ENCODE data around the gene NACAD.
"Not testable (repeated sequence)": the region's sequence is repeated elsewhere in the genome, so short reads cannot be mapped to it uniquely, and the experiment has no call there.

The NACAD gene

GRCh38 chr7:45055016-45055415 lies 33.8 kb downstream of the NACAD start:
- DNase-seq (ENCODE audit: low read depth): no peak

DNA sequence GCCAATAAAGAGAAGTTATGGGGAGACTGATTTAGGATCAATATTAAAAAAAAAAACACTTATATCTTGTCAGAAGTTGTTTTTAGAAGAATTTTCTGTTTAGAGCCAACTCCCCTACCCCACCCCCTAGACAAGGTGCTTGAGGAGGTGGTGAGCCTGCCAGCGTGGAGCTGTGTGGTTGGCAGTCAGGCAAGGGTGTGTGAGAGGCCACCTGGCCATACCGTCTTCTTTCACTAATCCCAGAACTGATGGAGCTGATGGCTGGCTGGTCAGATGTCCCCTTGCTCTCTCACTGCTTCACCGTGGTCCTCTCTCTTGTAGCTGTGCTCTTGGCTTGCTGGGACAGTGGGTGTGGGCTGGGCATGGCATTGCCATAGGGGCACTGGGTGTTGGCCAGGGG lies 34.3 kb downstream of the NACAD start:
- DNase-seq (ENCODE audit: low read depth): no peak

- DNase-seq (ENCODE audit: low read depth): no peak
These were observed 34.8 kb downstream of the NACAD start for GRCh38 chr7:45053941-45054340.

DNA sequence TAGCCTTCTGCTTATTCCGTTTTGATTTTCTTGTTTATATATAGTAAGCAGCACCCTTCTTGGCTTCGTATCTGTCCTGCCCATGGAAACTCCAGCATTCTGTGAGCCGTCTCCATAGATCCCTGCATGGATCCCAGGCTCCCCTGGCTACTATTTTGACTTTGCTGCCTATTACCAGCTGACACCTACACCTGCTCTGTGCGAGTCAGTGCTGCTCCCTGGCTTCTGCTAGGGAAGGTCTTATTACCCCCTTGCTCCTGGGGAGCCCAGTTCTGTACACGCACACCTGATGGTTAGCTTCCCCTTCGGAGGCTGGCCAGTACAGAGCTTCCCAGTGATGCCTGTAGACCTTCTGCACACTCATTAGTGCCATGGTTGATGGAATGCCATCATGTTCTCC lies 35.4 kb downstream of the NACAD start:
- DNase-seq (ENCODE audit: low read depth): no peak

DNA sequence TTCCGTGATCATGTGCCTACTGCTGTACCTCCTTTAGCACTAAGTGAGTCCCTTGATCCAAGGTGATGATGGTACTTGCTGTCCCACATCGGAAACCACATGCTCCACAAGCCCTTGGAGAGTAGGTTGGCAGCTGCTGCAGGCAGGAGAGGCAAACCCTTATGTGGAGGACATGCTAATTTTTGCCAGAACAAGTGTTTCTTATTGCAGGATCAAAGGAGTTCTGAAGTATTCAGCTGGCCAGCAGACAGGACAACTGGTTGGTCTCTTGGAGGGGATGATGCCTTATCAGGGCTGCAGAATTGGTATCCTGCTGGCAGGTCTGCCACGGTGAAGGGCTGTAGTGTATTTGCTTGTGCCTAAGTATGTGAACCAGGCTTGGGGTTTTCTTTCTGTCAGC lies 36.8 kb downstream of the NACAD start:
- no peak for DNase-seq (ENCODE audit: low read depth)

DNA sequence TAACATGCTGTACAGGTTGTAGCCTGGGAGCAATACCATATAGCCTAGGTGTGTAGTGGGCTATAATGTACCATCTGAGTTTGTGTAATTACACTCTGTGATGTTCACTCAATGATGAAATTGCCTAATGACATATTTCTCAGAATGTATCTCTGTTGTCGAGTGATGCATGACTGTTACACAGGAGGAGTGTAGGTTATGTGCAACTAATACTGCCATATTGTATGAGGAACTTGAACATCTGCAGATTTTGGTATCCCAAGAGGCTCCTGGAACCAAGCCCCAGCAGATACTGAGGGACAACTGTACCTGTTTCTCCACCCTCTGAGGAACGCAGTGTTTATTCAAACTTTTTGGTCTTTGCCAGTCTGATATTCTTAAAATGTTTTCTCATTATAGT lies 38.6 kb downstream of the NACAD start:
- no peak for DNase-seq (ENCODE audit: low read depth)

DNA sequence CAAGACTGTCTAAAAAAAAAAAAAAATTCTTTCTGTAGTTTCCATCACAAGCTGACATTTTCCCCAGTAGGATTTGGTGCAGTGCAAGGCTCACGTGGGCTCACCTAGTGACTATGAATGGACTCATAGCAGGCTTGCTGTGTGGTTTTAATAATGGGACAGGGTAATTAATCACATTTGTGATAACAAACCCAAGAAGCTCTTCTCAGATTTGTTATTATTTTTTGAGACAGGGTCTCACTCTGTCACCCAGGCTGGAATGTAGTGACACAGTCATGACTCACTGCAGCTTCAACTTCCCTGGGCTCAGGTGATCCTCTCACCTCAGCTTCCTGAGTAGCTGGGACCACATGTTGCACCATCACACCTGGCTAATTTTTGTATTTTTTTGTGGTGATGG lies 40.0 kb downstream of the NACAD start:
- no peak for DNase-seq (ENCODE audit: low read depth)

- DNase-seq (ENCODE audit: low read depth): no peak
These were observed 44.4 kb downstream of the NACAD start for GRCh38 chr7:45044338-45044737.

GRCh38 chr7:45039106-45039505 lies 49.7 kb downstream of the NACAD start:
- DNase-seq (ENCODE audit: low read depth): no peak

- DNase-seq (ENCODE audit: low read depth): no peak
These were observed 50.9 kb downstream of the NACAD start for GRCh38 chr7:45037876-45038275.

- DNase-seq (ENCODE audit: low read depth): no peak
These were observed 52.0 kb downstream of the NACAD start for GRCh38 chr7:45036796-45037195.

GRCh38 chr7:45036317-45036716 lies 52.5 kb downstream of the NACAD start:
- DNase-seq (ENCODE audit: low read depth): no peak

GRCh38 chr7:45035893-45036292 lies 52.9 kb downstream of the NACAD start:
- DNase-seq (ENCODE audit: low read depth): no peak

DNA sequence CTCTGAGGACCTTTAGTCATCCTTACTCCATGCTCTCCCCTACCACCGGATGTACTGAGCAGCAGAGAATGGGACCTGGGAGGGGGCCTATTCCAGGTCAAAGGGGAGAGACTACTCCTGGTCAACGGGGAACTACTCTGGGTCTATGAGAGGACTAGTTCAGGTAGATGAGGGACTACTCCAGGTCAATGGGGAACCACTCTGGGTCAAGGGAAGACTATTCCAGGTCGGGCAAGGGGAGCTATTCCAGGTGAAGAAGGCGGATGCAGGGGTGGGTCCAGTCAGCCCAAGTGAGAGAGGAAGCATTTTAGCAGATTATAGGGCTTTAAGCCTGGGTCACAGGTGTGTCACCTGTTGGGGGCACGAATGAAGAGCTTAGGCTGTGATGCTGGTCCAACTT lies 53.4 kb downstream of the NACAD start:
- no peak for DNase-seq (ENCODE audit: low read depth)

- not testable (repeated sequence) for DNase-seq (ENCODE audit: low read depth)
These were observed 54.1 kb downstream of the NACAD start for GRCh38 chr7:45034710-45035109.

- no peak for DNase-seq (ENCODE audit: low read depth)
These were observed 54.9 kb downstream of the NACAD start for GRCh38 chr7:45033931-45034290.

DNA sequence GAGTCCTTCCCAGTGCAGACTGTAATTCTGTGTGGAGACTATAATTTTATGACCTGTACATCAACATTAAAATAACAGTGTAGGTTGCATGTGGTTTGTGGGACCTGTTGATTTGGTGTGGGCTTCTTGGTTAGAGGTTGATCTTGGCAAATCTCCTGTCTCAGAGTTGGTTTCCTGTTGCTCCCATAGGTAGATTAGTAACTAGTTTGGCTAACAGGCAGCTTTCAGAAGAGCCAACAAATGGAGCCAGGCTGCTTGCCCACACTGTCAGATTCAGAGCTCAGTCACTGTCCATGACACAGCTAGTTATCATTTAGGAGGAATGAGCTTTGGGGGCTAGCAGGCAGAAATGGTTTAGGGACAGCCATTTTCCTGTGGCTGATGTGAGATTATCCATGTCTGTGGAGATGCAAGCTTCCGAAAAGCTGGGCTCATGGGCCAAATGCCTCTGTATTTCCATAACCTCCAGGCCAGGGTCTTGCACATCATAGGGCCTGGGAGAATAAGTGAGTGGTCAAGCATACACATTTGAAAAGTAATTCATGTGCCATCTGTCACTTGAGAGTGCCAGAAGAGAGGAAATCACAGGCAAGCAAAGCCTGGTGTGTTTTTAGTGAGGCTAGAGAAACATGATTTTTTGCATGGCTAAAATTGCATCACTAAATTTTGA lies 55.4 kb downstream of the NACAD start:
- no peak for DNase-seq (ENCODE audit: low read depth)

GRCh38 chr7:45032421-45032820 lies 56.3 kb downstream of the NACAD start:
- DNase-seq (ENCODE audit: low read depth): no peak

DNA sequence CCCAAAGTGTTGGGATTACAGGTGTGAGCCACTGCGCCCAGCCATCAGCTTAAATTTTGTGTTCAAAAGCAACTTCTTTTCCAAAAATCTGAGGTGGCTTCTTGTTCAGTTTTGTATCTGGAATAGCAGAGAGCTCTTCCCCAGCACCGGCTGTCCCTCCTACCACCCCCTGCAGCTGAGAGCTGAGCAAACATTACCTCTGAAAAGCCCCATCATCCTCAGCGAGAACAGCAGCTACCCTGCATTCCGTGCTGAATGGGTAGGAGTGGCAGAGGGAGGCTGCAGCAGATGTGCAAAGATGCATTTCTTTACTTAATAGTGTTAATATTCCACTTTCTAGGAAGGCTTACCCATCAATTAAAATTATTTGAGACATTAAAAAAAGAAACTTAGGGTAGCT lies 56.9 kb downstream of the NACAD start:
- DNase-seq (ENCODE audit: low read depth): no peak
